Measurements from ENCODE around the gene PROKR2.

Gene PROKR2

GRCh38 chr20:5279661-5280060 is 37.1 kb downstream of the PROKR2 start:
- no peak for DNase-seq

GRCh38 chr20:5272268-5272667 is 44.5 kb downstream of the PROKR2 start:
- DNase-seq: no peak

GRCh38 chr20:5270603-5271002 is 46.2 kb downstream of the PROKR2 start:
- no peak for DNase-seq

- no peak for DNase-seq
Observed at GRCh38 chr20:5268449-5268848, 48.3 kb downstream of the PROKR2 start.

- DNase-seq: no peak
Observed at GRCh38 chr20:5267092-5267491, 49.7 kb downstream of the PROKR2 start.

Measured in effector CD8-positive, alpha-beta T cell (primary cell).